Fibroblast of the aortic adventitia (primary cell): ENCODE results near the gene MCU. TPM values are rescaled to one million over a fixed set of nuclear protein-coding genes. Genes with fewer than 3 reads are reported as not detected.
"Not testable (repeated sequence)": the region's sequence is repeated elsewhere in the genome, so short reads cannot be mapped to it uniquely, and the experiment has no call there.

Experiments
- DNase-seq: peaks from one replicate; pipeline ENCODE4 v3.0.0-alpha.2; 2010; ENCODE audit warnings: low read depth
- H3K4me3 ChIP-seq: 2 replicates; pipeline ENCODE4 v1.5.1; 2011; ENCODE audit warnings: low read depth, mild to moderate bottlenecking, control low read depth, low read length, moderate library complexity
- total RNA-seq: library from RNA; depleted of rRNA; stranded (reverse); fragments of >200 nt; gene quantifications from 2 replicates; pipeline ENCODE4 v1.2.3, GENCODE V29; 2012; ENCODE audit warnings: low replicate concordance
- TF ChIP-seq, protein P1 (sequence below): IDR thresholded peaks from 2 replicates; pipeline ENCODE4 v1.5.1; 2011; ENCODE audit warnings: mild to moderate bottlenecking, low read length, control low read depth, inconsistent platforms; ENCODE audit not compliant: insufficient read depth

Gene MCU
- total RNA-seq, 1 donor, result 32.5 TPM

DNA sequence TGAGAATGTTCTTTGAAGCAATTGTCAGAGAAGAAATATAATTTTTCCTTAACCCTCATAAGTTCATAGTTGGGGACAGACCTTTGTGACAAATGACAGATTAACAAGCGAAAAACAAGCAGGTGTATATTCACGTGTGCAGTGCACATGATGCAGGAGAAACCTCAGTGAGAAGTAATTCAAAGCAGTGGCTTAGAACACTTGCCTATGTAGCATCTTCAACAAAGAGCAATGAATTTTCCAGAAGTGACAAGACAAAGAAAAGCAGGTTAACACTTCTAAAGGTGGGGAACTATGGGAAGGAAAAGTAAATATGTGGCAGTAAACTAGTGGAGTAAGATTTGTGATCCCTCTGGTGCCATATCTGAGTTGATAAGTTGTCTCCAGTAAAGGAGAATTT is 65.8 kb downstream of the MCU start:
- no peak overlapping the region for H3K4me3 ChIP-seq
- TF ChIP-seq, protein P1, sequence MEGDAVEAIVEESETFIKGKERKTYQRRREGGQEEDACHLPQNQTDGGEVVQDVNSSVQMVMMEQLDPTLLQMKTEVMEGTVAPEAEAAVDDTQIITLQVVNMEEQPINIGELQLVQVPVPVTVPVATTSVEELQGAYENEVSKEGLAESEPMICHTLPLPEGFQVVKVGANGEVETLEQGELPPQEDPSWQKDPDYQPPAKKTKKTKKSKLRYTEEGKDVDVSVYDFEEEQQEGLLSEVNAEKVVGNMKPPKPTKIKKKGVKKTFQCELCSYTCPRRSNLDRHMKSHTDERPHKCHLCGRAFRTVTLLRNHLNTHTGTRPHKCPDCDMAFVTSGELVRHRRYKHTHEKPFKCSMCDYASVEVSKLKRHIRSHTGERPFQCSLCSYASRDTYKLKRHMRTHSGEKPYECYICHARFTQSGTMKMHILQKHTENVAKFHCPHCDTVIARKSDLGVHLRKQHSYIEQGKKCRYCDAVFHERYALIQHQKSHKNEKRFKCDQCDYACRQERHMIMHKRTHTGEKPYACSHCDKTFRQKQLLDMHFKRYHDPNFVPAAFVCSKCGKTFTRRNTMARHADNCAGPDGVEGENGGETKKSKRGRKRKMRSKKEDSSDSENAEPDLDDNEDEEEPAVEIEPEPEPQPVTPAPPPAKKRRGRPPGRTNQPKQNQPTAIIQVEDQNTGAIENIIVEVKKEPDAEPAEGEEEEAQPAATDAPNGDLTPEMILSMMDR, result no peak
- DNase-seq, result no peak

DNA sequence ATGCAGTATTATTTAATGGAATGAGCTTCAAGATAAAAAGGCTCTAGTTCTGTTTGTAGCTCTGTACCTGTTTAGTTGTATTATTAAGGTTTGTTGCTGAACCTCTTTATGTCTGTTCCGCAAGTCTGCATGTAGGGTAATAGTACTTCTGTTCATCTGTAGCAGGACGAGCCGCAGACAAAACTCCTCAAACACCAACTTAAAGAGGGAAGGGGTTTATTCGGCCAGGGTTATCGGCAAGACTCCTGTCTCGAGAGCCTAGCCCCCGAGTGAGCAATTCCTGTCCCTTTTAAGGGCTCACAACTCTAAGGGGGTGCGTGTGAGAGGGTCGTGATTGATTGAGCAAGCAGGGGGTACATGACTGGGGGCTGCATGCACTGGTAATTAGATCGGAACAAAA is 67.0 kb downstream of the MCU start:
- not testable (repeated sequence) for H3K4me3 ChIP-seq, DNase-seq

DNA sequence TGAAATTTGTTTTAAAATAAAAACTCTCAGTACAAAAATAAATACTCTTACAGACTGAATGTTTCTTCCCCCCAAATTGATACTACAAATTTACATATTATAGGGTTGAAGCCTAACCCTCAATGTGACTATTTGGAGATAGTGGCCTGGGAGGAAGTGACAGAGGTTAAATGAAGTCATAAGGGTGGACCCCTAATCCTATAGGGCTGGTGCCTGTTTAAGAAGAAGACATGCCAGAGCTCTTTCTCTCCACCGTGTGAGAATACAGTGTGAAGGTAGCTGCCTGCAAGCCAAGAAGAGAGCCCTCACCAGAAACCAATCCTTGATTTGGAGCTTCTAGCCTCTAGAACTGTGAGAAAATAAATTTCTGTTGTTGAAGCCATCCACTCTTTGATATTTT is 67.6 kb downstream of the MCU start:
- TF ChIP-seq, protein P1, result no peak
- DNase-seq, result no peak
- H3K4me3 ChIP-seq, result no peak overlapping the region

DNA sequence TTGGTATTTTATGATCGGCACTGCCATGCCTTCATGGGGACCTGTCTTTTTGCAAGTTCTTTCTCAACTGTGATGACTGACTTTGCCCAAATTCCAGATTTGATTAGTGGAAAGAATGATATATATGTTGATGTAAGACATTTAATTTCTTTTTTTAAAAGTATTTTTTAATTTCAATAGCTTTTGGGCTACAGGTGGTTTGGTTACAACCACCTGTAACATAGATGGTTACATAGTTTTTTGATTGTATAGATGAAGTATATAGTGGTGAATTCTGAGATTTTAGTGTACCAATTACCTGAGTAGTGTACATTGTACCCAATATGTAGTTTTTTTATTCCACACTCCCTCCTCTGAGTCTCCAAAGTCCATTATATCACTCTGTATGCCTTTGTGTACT is 69.6 kb downstream of the MCU start:
- TF ChIP-seq, protein P1, result no peak
- H3K4me3 ChIP-seq, result no peak overlapping the region
- no peak for DNase-seq

DNA sequence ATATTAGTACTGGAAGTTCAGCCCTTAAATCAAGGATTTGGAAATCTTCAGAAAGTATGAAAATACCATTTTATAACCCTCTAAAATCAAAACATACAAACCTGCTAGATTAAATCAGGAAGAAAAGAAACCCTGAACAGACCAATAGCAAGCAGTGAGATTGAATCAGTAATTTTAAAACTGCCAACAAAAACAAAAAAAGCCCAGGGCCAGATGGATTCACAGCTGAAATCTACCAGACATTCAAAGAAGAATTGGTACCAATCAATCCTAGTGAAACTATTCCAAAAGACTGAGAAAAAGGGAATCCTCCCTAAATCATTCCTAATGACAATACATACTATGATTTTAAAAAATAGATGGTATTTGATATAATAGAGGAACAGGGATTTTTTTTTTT is 70.1 kb downstream of the MCU start:
- TF ChIP-seq, protein P1, result no peak
- DNase-seq, result peak; percentile 52
- no peak overlapping the region for H3K4me3 ChIP-seq

DNA sequence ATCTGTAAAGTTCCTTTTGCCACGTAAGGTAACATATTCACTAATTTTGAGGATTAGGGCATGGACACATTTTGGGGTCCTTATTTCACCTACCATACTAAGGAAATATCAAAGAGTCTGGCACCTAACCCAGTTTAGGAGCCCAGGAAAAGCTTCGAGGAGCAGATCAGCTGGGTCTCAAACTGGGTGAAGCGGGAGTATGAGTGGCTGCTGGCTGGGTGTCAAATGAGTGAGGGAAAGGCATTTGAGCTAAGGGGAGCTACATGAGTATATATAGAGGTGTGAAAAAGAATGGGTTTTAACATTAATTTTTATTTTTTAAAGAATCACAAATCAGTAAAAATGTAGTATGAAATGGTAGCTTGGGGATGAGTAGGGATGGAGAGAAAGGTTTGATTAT is 71.3 kb downstream of the MCU start:
- H3K4me3 ChIP-seq, result no peak overlapping the region
- no peak for DNase-seq
- TF ChIP-seq, protein P1, result no peak

DNA sequence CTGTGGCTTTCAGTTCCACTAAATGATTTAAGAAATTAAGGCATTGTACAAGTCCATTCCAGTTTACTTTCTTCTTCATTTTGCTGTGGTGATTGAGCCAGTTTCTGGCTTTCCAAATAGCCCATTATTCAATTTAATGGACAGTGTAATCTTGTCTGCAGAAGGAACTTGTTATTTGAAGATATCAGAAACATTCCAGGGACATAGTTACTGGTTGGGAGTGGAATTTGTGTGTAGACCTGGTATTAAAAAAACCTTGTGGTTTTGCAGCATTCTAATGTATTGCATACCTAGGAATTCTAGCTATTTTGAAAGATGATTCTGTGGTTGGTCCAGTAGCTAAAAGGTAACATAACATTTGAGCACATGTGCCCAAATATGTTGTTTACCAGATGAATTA is 72.2 kb downstream of the MCU start:
- peak; percentile 95 for DNase-seq
- H3K4me3 ChIP-seq, result no peak overlapping the region
- TF ChIP-seq, protein P1, result no peak
